Head of caudate nucleus (tissue), 42 donors: ENCODE results near the gene YWHAB.

Source experiments
- DNase-seq, 42 donors: peaks; one replicate each; pipeline versions ENCODE4 v3.0.0 to v3.0.0-alpha.2; 2020 to 2021; ENCODE audit warnings: mixed read lengths in 7 of 42
- intact Hi-C: fragments of 100-400 bp; cut with DNase I; formaldehyde crosslinking; loops from one replicate; pipeline ENCODE4 v1.15.0; 2022

The YWHAB gene

GRCh38 chr20:44908987-44909871 lies 23.7 kb downstream of the YWHAB start:
- intact Hi-C loops, result no loop called here
- DNase-seq, result no peak

- DNase-seq, result peak in 40 of 42 donors; percentile 40 to 80 (median 64)
- intact Hi-C loops, result no loop called here
Observed at GRCh38 chr20:44909872-44910689, 24.6 kb downstream of the YWHAB start, which contains the start of gene PABPC1L. Gene PABPC1L, plus strand, starts transcription at chr20:44910060. Its CDS starts 84 bp downstream, at chr20:44910144.

- intact Hi-C loops, result no loop called here
- no peak for DNase-seq
Observed at GRCh38 chr20:44910690-44911262, 25.3 kb downstream of the YWHAB start.

- intact Hi-C loops, result no loop called here
- DNase-seq, result peak in 19 of 42 donors; percentile 13 to 63 (median 34)
Observed at GRCh38 chr20:44911264-44911921, 25.9 kb downstream of the YWHAB start.

GRCh38 chr20:44912189-44912588 lies 26.7 kb downstream of the YWHAB start:
- intact Hi-C loops, result no loop called here
- DNase-seq, result no peak

- intact Hi-C loops, result no loop called here
Observed at GRCh38 chr20:44914924-44915323, 29.4 kb downstream of the YWHAB start.

GRCh38 chr20:44916586-44916985 lies 31.1 kb downstream of the YWHAB start:
- DNase-seq, result no peak
- intact Hi-C loops, result no loop called here

More at GRCh38 chr20:44914924-44915323, 29.4 kb downstream of the YWHAB start:
- no peak for DNase-seq

GRCh38 chr20:44917399-44917798 lies 31.9 kb downstream of the YWHAB start:
- intact Hi-C loops, result no loop called here
- no peak for DNase-seq

- intact Hi-C loops, result no loop called here
- DNase-seq, result no peak
Observed at GRCh38 chr20:44918342-44918741, 32.8 kb downstream of the YWHAB start.

- DNase-seq, result no peak
Observed at GRCh38 chr20:44918761-44919160, 33.3 kb downstream of the YWHAB start.

GRCh38 chr20:44921447-44921846 lies 35.9 kb downstream of the YWHAB start:
- no peak for DNase-seq

More at GRCh38 chr20:44918761-44919160, 33.3 kb downstream of the YWHAB start:
- intact Hi-C loops, result no loop called here

GRCh38 chr20:44924541-44924940 lies 39.0 kb downstream of the YWHAB start:
- no peak for DNase-seq
- intact Hi-C loops, result no loop called here

More at GRCh38 chr20:44921447-44921846, 35.9 kb downstream of the YWHAB start:
- intact Hi-C loops, result no loop called here

- intact Hi-C loops, result no loop called here
- no peak for DNase-seq
Observed at GRCh38 chr20:44928595-44928994, 43.1 kb downstream of the YWHAB start.

- DNase-seq, result no peak
- intact Hi-C loops, result no loop called here
Observed at GRCh38 chr20:44930517-44931168, 45.1 kb downstream of the YWHAB start.

- intact Hi-C loops, result no loop called here
- no peak for DNase-seq
Observed at GRCh38 chr20:44931911-44932310, 46.4 kb downstream of the YWHAB start.

GRCh38 chr20:44932916-44933315 lies 47.4 kb downstream of the YWHAB start:
- intact Hi-C loops, result no loop called here
- no peak for DNase-seq

GRCh38 chr20:44936510-44936909 lies 51.0 kb downstream of the YWHAB start:
- no peak for DNase-seq
- intact Hi-C loops, result no loop called here

GRCh38 chr20:44938637-44939036 lies 53.1 kb downstream of the YWHAB start:
- intact Hi-C loops, result no loop called here
- peak in 38 of 42 donors; percentile 7 to 79 (median 45) for DNase-seq
